HK-2 (cell line): ENCODE results near the gene NOC2L.
"Not testable (repeated sequence)": the region's sequence is repeated elsewhere in the genome, so short reads cannot be mapped to it uniquely, and the experiment has no call there.

Experiments used
- DNase-seq: peaks from one replicate; pipeline ENCODE4 v3.0.0-alpha.2; 2018; ENCODE audit not compliant: unreplicated experiment

NOC2L gene

GRCh38 chr1:993379-993995, 34.4 kb upstream of the NOC2L start:
- DNase-seq, result no peak

GRCh38 chr1:992362-992761, 33.3 kb upstream of the NOC2L start:
- DNase-seq, result no peak

GRCh38 chr1:991895-992294, 32.8 kb upstream of the NOC2L start:
- no peak for DNase-seq

- DNase-seq, result not testable (repeated sequence)
Measured at GRCh38 chr1:991275-991674, 32.2 kb upstream of the NOC2L start.

GRCh38 chr1:988061-988460, 29.0 kb upstream of the NOC2L start:
- DNase-seq, result not testable (repeated sequence)

GRCh38 chr1:985126-985525, 26.1 kb upstream of the NOC2L start:
- DNase-seq, result no peak

GRCh38 chr1:984476-984814, 25.4 kb upstream of the NOC2L start:
- no peak for DNase-seq

GRCh38 chr1:983798-984475, 24.9 kb upstream of the NOC2L start:
- DNase-seq, result peak; percentile 61

GRCh38 chr1:982765-983436, 23.8 kb upstream of the NOC2L start:
- DNase-seq, result no peak

- no peak for DNase-seq
Measured at GRCh38 chr1:981955-982558, 23.0 kb upstream of the NOC2L start, which contains the start of gene PERM1. PERM1 (minus strand) TSS chr1:982093; CDS start chr1:981029, 1,064 bp downstream.

GRCh38 chr1:981491-981954, 22.5 kb upstream of the NOC2L start:
- no peak for DNase-seq

- DNase-seq, result no peak
Measured at GRCh38 chr1:980602-981395, 21.7 kb upstream of the NOC2L start.

GRCh38 chr1:980137-980571, 21.1 kb upstream of the NOC2L start:
- DNase-seq, result no peak

GRCh38 chr1:979744-980072, 20.7 kb upstream of the NOC2L start:
- DNase-seq, result no peak

- no peak for DNase-seq
Measured at GRCh38 chr1:978835-979743, 20.0 kb upstream of the NOC2L start.

- no peak for DNase-seq
Measured at GRCh38 chr1:978069-978834, 19.2 kb upstream of the NOC2L start.

- not testable (repeated sequence) for DNase-seq
Measured at GRCh38 chr1:976791-977190, 17.7 kb upstream of the NOC2L start.

GRCh38 chr1:975896-976683, 17.0 kb upstream of the NOC2L start:
- DNase-seq, result peak; percentile 81

GRCh38 chr1:975365-975764, 16.3 kb upstream of the NOC2L start:
- DNase-seq, result no peak
